Suprapubic skin (tissue), 4 donors: ENCODE measurements around the gene CD96. TPM values are rescaled to one million over a fixed set of nuclear protein-coding genes. Genes with fewer than 3 reads are reported as not detected.

ENCODE experiments used
- DNase-seq, 2 donors: peaks; one replicate each; pipeline ENCODE4 v3.0.0-alpha.2; 2019; ENCODE audit warnings: low spot score in 2 of 2
- H3K27ac ChIP-seq: fragments of 200-600 bp; sonication (generic); one replicate; pipeline ENCODE4 v1.5.1; 2019
- H3K27me3 ChIP-seq: fragments of 200-600 bp; sonication (generic); one replicate; pipeline ENCODE4 v1.5.1; 2019
- H3K36me3 ChIP-seq: fragments of 200-600 bp; sonication (generic); one replicate; pipeline ENCODE4 v1.5.1; 2019
- H3K4me1 ChIP-seq: fragments of 200-600 bp; sonication (generic); one replicate; pipeline ENCODE4 v1.5.1; 2019
- H3K4me3 ChIP-seq: fragments of 200-600 bp; sonication (generic); one replicate; pipeline ENCODE4 v1.5.1; 2019; ENCODE audit warnings: mild to moderate bottlenecking
- H3K9me3 ChIP-seq: fragments of 200-600 bp; sonication (generic); one replicate; pipeline ENCODE4 v1.5.1; 2019
- CTCF ChIP-seq, 2 donors: fragments of 200-600 bp in 1 of 2; fragments of 450-650 bp in 1 of 2; sonication (generic) in 1 of 2; IDR thresholded peaks; one replicate each; pipeline ENCODE4 v1.5.1; 2016 to 2019; ENCODE audit warnings: antibody characterized with exemption in 2 of 2, mild to moderate bottlenecking in 1 of 2, moderate library complexity in 1 of 2
- EP300 ChIP-seq: sonication (generic); formaldehyde crosslinking; IDR thresholded peaks from one replicate; pipeline ENCODE4 v1.6.1; 2017; ENCODE audit warnings: antibody characterized with exemption
- POLR2A ChIP-seq, 2 donors: fragments of 450-650 bp; IDR thresholded peaks; one replicate each; pipeline ENCODE4 v1.6.1; 2017; ENCODE audit warnings: antibody characterized with exemption in 2 of 2, mild to moderate bottlenecking in 2 of 2, moderate library complexity in 2 of 2
- POLR2AphosphoS5 ChIP-seq, 3 donors: sonication (generic); formaldehyde crosslinking; IDR thresholded peaks; one replicate each; pipeline ENCODE4 v1.6.1; 2017; ENCODE audit warnings: antibody characterized with exemption in 3 of 3
- WGBS: methylation state at CpG from one replicate; pipeline ENCODE4 v1.1.5; 2018; 5-methylcytosine and 5-hydroxymethylcytosine counted together
- total RNA-seq, 4 donors: library from RNA; depleted of rRNA; stranded (reverse); fragments of >200 nt; gene quantifications; one replicate each; pipeline ENCODE4 v1.1.0, GENCODE V29; 2016

The CD96 gene
- total RNA-seq, 4 donors from 2014 or later: 0.49 to 0.56 (median 0.55) TPM; not detected in 1

- Histone ChIP-seq H3K9me3 (no peaks in the 10 kb centered on the region), H3K27me3 (no peaks in the 10 kb centered on the region), H3K36me3 (no peaks in the 10 kb centered on the region), H3K27ac (no peak overlapping the region), H3K4me1 (no peaks in the 10 kb centered on the region), H3K4me3 (no peak overlapping the region)
- no peak for TF ChIP-seq EP300
- TF ChIP-seq CTCF (IDR thresholded peaks at IDR 0.05): no peak
- TF ChIP-seq POLR2A (IDR thresholded peaks at IDR 0.05): no peak
- no peak for TF ChIP-seq POLR2AphosphoS5 (IDR thresholded peaks at IDR 0.05)
- 84% methylated on average over 2 of the region's 2 CpGs for WGBS
- no peak for DNase-seq
Observed at GRCh38 chr3:111566844-111567243, 24.8 kb downstream of the CD96 start.

GRCh38 chr3:111568355-111568754, 26.4 kb downstream of the CD96 start:
- no peaks in the 10 kb centered on the region for H3K36me3 ChIP-seq
- H3K27ac ChIP-seq: no peak overlapping the region
- DNase-seq: no peak
- no peaks in the 10 kb centered on the region for H3K9me3 ChIP-seq
- TF ChIP-seq POLR2A (IDR thresholded peaks at IDR 0.05) (no peak), POLR2AphosphoS5 (IDR thresholded peaks at IDR 0.05) (no peak), CTCF (IDR thresholded peaks at IDR 0.05) (no peak)
- no peak overlapping the region for H3K4me3 ChIP-seq
- no peaks in the 10 kb centered on the region for H3K27me3 ChIP-seq
- WGBS: 86% methylated on average over 2 of the region's 2 CpGs
- H3K4me1 ChIP-seq: no peaks in the 10 kb centered on the region

GRCh38 chr3:111568911-111569310, 26.9 kb downstream of the CD96 start:
- no peak for TF ChIP-seq POLR2AphosphoS5 (IDR thresholded peaks at IDR 0.05)
- no peak for TF ChIP-seq CTCF (IDR thresholded peaks at IDR 0.05)
- TF ChIP-seq EP300: no peak
- TF ChIP-seq POLR2A (IDR thresholded peaks at IDR 0.05): no peak
- Histone ChIP-seq H3K36me3 (no peaks in the 10 kb centered on the region), H3K9me3 (no peaks in the 10 kb centered on the region), H3K27me3 (no peaks in the 10 kb centered on the region), H3K27ac (no peak overlapping the region), H3K4me3 (no peak overlapping the region), H3K4me1 (no peaks in the 10 kb centered on the region)
- no peak for DNase-seq

GRCh38 chr3:111570404-111571030, 28.5 kb downstream of the CD96 start:
- Histone ChIP-seq H3K4me3 (no peak overlapping the region), H3K27me3 (no peaks in the 10 kb centered on the region), H3K36me3 (no peaks in the 10 kb centered on the region), H3K9me3 (no peaks in the 10 kb centered on the region), H3K4me1 (no peaks in the 10 kb centered on the region), H3K27ac (no peak overlapping the region)
- WGBS: 90% methylated on average over 12 of the region's 12 CpGs
- no peak for DNase-seq
- TF ChIP-seq POLR2AphosphoS5 (IDR thresholded peaks at IDR 0.05) (no peak), CTCF (IDR thresholded peaks at IDR 0.05) (no peak), EP300 (no peak), POLR2A (IDR thresholded peaks at IDR 0.05) (no peak)

- TF ChIP-seq POLR2AphosphoS5 (IDR thresholded peaks at IDR 0.05): no peak
- no peak for TF ChIP-seq CTCF (IDR thresholded peaks at IDR 0.05)
- no peak for TF ChIP-seq POLR2A (IDR thresholded peaks at IDR 0.05)
- TF ChIP-seq EP300: no peak
- Histone ChIP-seq H3K27ac (no peak overlapping the region), H3K27me3 (no peaks in the 10 kb centered on the region), H3K36me3 (no peaks in the 10 kb centered on the region), H3K9me3 (no peaks in the 10 kb centered on the region), H3K4me1 (no peaks in the 10 kb centered on the region), H3K4me3 (no peak overlapping the region)
- DNase-seq: no peak
- WGBS: 72% methylated on average over 1 of the region's 1 CpG
Observed at GRCh38 chr3:111571282-111571681, 29.3 kb downstream of the CD96 start.
